Fibroblast of pulmonary artery (primary cell): Measurements from ENCODE around the gene EVPL.

Experiments
- DNase-seq: peaks from one replicate; pipeline ENCODE4 v3.0.0-alpha.2; 2010; ENCODE audit warnings: low read depth
- H3K4me3 ChIP-seq: replicated peaks from 2 replicates; pipeline ENCODE4 v1.5.1; 2011; ENCODE audit warnings: low read depth, mild to moderate bottlenecking, control low read depth, low read length, moderate library complexity
- TF ChIP-seq, protein P1 (sequence below): IDR thresholded peaks from 2 replicates; pipeline ENCODE4 v1.5.1; 2011; ENCODE audit warnings: mild to moderate bottlenecking, control low read depth, low read length, inconsistent platforms; ENCODE audit errors: missing control alignments

Gene EVPL

DNA sequence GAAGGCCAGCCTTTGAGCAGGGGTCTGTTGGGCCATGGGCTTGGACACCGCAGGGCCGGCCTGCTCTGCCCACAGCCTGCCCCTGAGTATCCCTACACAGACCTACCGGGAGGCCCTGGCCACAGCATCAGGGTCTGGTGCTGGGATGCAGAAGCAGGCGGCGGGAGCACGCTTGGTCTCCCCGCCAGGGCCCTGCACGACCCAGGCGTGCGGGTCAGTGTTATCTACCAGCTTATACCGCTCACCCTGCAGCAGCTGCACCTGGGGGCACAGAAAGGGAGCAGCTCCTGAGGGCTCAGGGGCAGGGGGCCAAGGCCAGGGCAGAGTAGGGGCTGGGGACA is 8.8 kb downstream of the EVPL start:
- TF ChIP-seq, protein P1, sequence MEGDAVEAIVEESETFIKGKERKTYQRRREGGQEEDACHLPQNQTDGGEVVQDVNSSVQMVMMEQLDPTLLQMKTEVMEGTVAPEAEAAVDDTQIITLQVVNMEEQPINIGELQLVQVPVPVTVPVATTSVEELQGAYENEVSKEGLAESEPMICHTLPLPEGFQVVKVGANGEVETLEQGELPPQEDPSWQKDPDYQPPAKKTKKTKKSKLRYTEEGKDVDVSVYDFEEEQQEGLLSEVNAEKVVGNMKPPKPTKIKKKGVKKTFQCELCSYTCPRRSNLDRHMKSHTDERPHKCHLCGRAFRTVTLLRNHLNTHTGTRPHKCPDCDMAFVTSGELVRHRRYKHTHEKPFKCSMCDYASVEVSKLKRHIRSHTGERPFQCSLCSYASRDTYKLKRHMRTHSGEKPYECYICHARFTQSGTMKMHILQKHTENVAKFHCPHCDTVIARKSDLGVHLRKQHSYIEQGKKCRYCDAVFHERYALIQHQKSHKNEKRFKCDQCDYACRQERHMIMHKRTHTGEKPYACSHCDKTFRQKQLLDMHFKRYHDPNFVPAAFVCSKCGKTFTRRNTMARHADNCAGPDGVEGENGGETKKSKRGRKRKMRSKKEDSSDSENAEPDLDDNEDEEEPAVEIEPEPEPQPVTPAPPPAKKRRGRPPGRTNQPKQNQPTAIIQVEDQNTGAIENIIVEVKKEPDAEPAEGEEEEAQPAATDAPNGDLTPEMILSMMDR, result no peak
- no peak for DNase-seq
- H3K4me3 ChIP-seq, result no peak overlapping the region

- no peak overlapping the region for H3K4me3 ChIP-seq
- no peak for DNase-seq
- TF ChIP-seq, protein P1, result no peak
Observed at GRCh38 chr17:76017481-76018339, 9.4 kb downstream of the EVPL start.

DNA sequence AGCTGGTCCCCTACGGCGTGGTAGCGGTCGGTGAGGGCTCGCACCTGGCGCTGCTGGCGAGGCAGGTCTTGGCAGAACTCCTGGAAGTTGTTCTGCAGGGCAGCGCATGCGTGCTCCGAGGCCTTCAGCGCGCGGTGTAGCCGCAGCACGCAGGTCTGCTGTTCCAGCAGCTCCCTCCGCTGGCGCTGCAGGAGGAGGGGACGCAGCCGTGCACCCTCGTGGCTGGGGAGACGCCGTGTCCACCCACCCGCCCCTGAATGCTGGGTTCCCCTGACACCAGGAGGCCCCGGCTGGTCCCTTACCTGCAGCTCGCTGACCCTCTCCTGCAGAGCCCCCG is 12.2 kb downstream of the EVPL start:
- TF ChIP-seq, protein P1, result no peak
- DNase-seq, result no peak
- H3K4me3 ChIP-seq, result no peak overlapping the region

DNA sequence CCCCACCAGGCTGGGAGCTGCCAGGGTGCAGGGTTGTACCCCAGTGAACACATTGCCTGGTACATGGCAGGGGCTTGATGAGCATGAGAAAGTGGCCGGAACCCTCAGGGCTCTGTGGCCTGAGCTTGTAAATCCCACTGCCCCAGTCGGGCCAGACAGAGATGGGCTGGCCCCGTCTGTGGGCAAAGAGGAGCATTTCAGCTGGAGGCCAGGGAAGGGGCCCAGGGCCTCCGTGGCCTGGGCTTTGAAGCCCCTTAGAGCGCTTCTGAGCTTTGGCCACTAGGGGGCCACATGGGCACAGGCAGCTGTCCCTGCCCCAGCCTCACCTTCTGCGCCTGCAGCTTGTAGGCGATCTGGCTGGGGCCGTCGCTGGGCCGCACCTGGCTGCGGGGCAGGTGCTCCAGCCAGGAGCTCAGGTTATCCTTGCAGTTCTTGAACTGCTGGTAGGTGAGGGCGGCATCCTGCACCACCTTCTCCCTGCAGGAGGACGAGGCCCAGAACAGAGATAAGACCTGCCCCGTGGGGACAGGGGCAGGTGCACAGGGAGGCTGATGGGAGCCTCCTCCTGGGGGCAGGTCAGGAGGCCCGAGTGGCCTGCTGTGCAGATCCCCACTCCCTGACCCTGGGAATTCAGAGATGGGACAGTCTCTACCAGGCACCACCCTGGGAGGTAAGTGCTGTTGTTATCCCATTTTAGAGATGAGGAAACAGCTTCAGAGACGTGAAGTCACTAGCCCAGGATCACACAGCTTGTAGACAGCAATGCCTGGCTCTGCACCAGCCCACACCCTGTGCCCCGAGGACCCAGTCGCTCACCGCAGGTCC is 12.8 kb downstream of the EVPL start:
- TF ChIP-seq, protein P1, result peak; percentile 93
- DNase-seq, result peak; percentile 75
- H3K4me3 ChIP-seq, result no peak overlapping the region

DNA sequence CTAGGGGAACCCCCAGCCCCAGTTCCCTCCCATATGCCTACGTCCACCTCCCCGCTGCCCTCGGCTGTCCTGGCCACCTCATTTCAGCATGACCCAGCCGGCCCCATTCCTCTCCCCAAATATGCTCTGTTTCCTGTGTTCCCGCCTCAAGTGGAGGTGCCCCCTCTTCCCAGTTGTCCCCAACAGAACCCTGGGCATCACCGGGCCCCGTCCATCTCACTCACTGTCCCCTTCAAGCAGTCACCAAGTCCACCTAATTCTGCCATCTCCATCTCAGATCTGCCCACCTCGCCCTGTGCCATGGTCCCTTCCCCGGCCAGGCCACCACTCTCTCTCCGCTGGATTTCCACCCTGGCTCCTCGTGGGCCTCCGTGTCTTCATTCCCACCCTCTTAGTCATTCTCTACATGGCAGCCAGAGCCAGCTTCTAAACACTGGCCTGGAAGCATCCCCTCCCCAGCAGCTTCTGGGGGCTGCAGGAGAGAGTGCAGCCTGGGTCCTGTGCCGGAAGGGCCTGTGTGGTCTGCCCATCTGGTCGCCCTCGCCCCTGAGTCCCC is 13.7 kb downstream of the EVPL start:
- TF ChIP-seq, protein P1, result no peak
- H3K4me3 ChIP-seq, result no peak overlapping the region
- DNase-seq, result no peak

DNA sequence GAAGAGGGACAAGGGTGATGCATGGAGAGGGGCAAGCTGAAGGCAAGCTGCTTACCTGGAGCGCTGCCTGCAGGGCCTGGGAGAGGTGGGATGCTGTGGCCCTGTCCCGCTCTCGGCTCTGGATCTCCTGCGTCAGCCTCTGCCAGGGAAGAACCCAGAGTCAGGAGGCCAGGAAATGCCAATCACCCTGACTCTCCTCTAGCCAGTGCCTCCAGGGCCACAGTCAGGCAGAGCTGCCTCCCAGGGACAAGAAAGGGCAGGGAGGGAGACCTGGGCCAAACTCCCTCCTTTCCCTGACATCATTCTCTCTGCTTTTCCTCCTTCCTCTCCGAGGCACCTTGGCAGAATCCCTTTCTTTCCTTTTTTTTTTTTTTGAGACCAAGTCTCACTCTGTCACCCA is 15.2 kb downstream of the EVPL start:
- TF ChIP-seq, protein P1, result no peak
- H3K4me3 ChIP-seq, result no peak overlapping the region
- DNase-seq, result no peak
